ENCODE results near the gene HSPB7.

The HSPB7 gene

DNA sequence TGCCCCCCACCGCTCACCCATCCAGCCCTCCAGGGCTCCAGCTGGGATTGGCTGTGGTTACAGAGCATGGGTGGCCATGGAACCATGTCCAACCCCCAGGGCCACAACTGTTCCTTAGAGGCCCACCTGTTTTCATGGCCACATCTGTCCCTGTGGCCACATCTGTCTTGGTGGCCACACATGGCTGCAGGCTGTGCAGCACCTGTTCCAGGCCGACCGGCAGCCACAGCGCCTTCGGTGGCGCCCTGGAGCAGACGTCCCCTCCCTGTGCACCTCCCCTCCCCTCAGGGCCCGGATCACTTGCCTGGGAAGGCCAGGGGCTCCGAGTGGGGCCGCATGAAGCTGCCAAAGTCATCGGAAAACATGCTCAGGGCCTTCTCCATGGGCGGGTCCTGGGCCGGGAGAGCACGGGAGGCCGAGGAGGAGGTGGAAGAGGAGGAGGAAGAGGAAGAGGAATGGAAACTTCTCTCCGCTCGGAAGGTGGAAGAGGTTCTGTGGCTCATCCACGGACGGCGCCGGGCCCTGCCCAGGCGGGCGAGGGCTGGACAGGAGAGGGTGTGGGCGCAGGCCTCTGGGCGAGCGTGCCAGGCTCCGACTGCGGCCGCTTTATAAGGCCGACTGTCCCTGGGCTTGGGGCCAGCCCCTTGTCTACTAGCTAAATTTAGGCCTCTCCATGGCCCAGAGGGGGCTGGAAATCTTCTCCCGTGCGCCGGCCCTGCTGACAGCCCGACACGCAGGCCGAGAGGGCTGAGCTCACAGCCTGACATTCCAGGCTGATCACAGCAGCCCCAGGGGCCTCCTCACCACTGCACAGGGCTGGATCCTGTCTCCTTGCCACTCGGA is at the start of gene HSPB7:
TSS of gene HSPB7 (minus strand) at position 583 of the 843 bp plus-strand sequence. CDS start at position 503, 80 bp downstream.
- no peaks in the 10 kb centered on the region for H3K79me2 ChIP-seq (ENCODE audit: insufficient read depth, low read length)
- H2AFZ ChIP-seq (ENCODE audit: low read length) = no peak within 1 kb of the TSS
- H3K9me2 ChIP-seq (replicated peaks; ENCODE audit: low read depth, low read length) = no peaks in the 10 kb centered on the region
- H3K4me3 ChIP-seq (ENCODE audit: low read length, poor library complexity, severe bottlenecking) = no peak within 1 kb of the TSS
- H3K9me3 ChIP-seq (ENCODE audit: insufficient read depth, low read depth, low read length) = no peaks in the 10 kb centered on the region
- H3K4me1 ChIP-seq (ENCODE audit: insufficient read depth, low read length, poor library complexity, severe bottlenecking) = no peaks in the 10 kb centered on the region
- no peak for TF ChIP-seq EZH2phosphoT487 (IDR thresholded peaks at IDR 0.05; ENCODE audit: borderline replicate concordance)
- TF ChIP-seq, protein P1, sequence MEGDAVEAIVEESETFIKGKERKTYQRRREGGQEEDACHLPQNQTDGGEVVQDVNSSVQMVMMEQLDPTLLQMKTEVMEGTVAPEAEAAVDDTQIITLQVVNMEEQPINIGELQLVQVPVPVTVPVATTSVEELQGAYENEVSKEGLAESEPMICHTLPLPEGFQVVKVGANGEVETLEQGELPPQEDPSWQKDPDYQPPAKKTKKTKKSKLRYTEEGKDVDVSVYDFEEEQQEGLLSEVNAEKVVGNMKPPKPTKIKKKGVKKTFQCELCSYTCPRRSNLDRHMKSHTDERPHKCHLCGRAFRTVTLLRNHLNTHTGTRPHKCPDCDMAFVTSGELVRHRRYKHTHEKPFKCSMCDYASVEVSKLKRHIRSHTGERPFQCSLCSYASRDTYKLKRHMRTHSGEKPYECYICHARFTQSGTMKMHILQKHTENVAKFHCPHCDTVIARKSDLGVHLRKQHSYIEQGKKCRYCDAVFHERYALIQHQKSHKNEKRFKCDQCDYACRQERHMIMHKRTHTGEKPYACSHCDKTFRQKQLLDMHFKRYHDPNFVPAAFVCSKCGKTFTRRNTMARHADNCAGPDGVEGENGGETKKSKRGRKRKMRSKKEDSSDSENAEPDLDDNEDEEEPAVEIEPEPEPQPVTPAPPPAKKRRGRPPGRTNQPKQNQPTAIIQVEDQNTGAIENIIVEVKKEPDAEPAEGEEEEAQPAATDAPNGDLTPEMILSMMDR (conservative IDR thresholded peaks at IDR 0.05; ENCODE audit: low read length) = no peak
- H3K4me2 ChIP-seq (ENCODE audit: low read depth, low read length, poor library complexity, severe bottlenecking) = no peak within 1 kb of the TSS
- H3K27me3 ChIP-seq (ENCODE audit: insufficient read depth, low read length, poor library complexity, severe bottlenecking) = no peaks in the 10 kb centered on the region
- H3K9ac ChIP-seq (ENCODE audit: low read depth, low read length, poor library complexity, severe bottlenecking) = no peak within 1 kb of the TSS
- H3K36me3 ChIP-seq (ENCODE audit: insufficient read depth, low read length) = no peaks in the 10 kb centered on the region
- H4K20me1 ChIP-seq (ENCODE audit: insufficient read depth, low read length, poor library complexity, severe bottlenecking) = no peaks in the 10 kb centered on the region
- H3F3A ChIP-seq (ENCODE audit: low read depth) = no peaks in the 10 kb centered on the region

DNA sequence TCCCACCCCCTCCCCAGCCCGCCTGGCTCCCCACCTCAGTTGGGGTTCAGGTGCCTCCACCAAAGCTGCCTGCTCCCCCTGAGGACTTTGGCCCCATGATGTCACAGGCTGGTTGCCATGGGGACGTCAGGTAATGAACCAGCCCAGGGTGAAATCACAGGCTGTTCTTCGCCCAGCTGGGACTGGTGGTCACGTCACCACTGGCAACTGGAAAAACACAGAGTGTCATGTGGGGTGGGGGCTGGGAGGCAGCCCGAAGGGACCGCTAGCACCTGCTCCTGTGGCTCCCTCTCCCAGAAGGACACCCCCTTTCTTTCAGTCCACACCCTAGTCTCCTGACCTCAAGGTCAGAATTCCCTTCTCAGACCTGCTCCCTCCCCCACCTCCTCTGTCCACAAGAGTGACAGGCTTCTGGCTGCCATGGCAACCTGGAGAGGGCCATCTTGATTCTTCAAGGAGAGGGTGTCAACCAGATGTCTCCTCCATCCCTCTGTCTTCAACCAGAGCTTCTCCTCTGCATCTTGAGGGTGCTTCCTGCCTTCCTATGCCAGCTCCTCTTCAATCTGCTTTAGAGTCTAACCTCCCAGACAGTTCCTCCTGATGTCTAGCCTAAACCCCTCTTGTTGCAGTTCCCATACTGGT is 49.4 kb upstream of the HSPB7 start:
- peaks cover 4% of the 10 kb centered on the region for H3K4me1 ChIP-seq (ENCODE audit: insufficient read depth, low read length, poor library complexity, severe bottlenecking)
- no peak for TF ChIP-seq EZH2phosphoT487 (IDR thresholded peaks at IDR 0.05; ENCODE audit: borderline replicate concordance)
- TF ChIP-seq, protein P1 (conservative IDR thresholded peaks at IDR 0.05; ENCODE audit: low read length) = no peak

DNA sequence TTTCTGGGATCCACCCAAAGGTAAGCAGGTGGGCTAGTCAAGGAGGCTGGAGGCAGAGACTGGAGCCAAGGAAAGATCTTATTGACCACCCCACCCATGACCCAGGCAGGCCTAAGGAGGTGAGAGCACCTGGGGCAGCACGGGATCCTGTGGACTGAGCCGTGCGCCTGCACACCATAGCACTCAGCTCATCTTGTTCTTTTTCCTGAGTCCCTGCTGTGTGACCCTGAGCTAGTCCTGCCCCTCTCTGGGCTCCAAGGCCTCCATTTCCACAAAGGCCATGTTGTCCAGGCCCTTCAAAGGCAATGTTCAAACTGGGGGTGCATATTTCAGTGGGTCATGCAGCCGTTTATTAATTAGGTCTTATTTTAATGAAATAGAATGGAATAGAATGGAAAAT is 48.4 kb upstream of the HSPB7 start:
- Histone ChIP-seq H3K4me2 (ENCODE audit: low read depth, low read length, poor library complexity, severe bottlenecking) (no peak overlapping the region), H3K79me2 (ENCODE audit: insufficient read depth, low read length) (no peaks in the 10 kb centered on the region), H3K9me2 (replicated peaks; ENCODE audit: low read depth, low read length) (no peaks in the 10 kb centered on the region), H3K36me3 (ENCODE audit: insufficient read depth, low read length) (no peaks in the 10 kb centered on the region), H3K4me3 (ENCODE audit: low read length, poor library complexity, severe bottlenecking) (no peak overlapping the region), H3K9me3 (ENCODE audit: insufficient read depth, low read depth, low read length) (no peaks in the 10 kb centered on the region), H3K9ac (ENCODE audit: low read depth, low read length, poor library complexity, severe bottlenecking) (no peak overlapping the region), H3K4me1 (ENCODE audit: insufficient read depth, low read length, poor library complexity, severe bottlenecking) (peaks cover 4% of the 10 kb centered on the region), H2AFZ (ENCODE audit: low read length) (no peak overlapping the region), H3F3A (ENCODE audit: low read depth) (no peaks in the 10 kb centered on the region), H4K20me1 (ENCODE audit: insufficient read depth, low read length, poor library complexity, severe bottlenecking) (no peaks in the 10 kb centered on the region), H3K27me3 (ENCODE audit: insufficient read depth, low read length, poor library complexity, severe bottlenecking) (no peaks in the 10 kb centered on the region)
- no peak for TF ChIP-seq EZH2phosphoT487 (IDR thresholded peaks at IDR 0.05; ENCODE audit: borderline replicate concordance)
- TF ChIP-seq, protein P1 (conservative IDR thresholded peaks at IDR 0.05; ENCODE audit: low read length) = no peak

More for the DNA sequence above, 49.4 kb upstream of the HSPB7 start:
- Histone ChIP-seq H3K9me3 (ENCODE audit: insufficient read depth, low read depth, low read length) (no peaks in the 10 kb centered on the region), H3K4me3 (ENCODE audit: low read length, poor library complexity, severe bottlenecking) (no peak overlapping the region), H3K9me2 (replicated peaks; ENCODE audit: low read depth, low read length) (no peaks in the 10 kb centered on the region), H3F3A (ENCODE audit: low read depth) (no peaks in the 10 kb centered on the region), H3K79me2 (ENCODE audit: insufficient read depth, low read length) (no peaks in the 10 kb centered on the region), H3K4me2 (ENCODE audit: low read depth, low read length, poor library complexity, severe bottlenecking) (no peak overlapping the region), H3K27me3 (ENCODE audit: insufficient read depth, low read length, poor library complexity, severe bottlenecking) (no peaks in the 10 kb centered on the region), H4K20me1 (ENCODE audit: insufficient read depth, low read length, poor library complexity, severe bottlenecking) (no peaks in the 10 kb centered on the region), H2AFZ (ENCODE audit: low read length) (no peak overlapping the region), H3K36me3 (ENCODE audit: insufficient read depth, low read length) (no peaks in the 10 kb centered on the region), H3K9ac (ENCODE audit: low read depth, low read length, poor library complexity, severe bottlenecking) (no peak overlapping the region)

Measured in Loucy (cell line).